Measurements from ENCODE around the gene FAM111A. TPM values are rescaled to one million over a fixed set of nuclear protein-coding genes. Genes with fewer than 3 reads are reported as not detected.

Gene FAM111A
- total RNA-seq, 1 experiment from 2014 or later = 49.2 TPM

DNA sequence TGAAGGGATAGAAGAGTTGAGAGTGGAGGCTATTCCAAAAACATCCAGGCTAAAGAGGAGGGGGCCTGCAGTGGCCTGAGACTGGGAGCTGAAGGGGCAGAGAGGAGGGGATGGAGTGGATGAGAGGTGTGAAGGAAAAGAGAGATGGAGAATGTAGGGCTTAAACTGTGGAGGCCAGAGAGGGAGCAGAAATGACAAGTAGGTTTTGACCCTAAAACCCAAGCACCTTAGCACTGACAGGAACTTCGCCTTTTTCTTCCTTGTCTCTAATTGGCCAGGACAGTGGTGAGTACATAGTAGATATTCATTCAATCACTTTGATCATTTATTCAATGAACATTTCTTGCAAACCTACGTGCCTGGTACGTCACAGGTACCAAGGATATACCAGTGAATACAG, 28.3 kb upstream of the FAM111A start:
- Histone ChIP-seq H3K36me3 (ENCODE audit: low read depth, low read length) (peaks cover 92% of the 10 kb centered on the region), H3K9me2 (replicated peaks; ENCODE audit: low read length) (no peaks in the 10 kb centered on the region), H3K27ac (ENCODE audit: low read length) (no peak overlapping the region), H3K4me3 (ENCODE audit: low read length) (no peak overlapping the region), H2AFZ (ENCODE audit: low read length) (no peak overlapping the region), H3K9me3 (ENCODE audit: low read length) (peaks cover 15% of the 10 kb centered on the region; the same call in 1 of the 2 replicates), H3K79me2 (ENCODE audit: low read length) (no peaks in the 10 kb centered on the region), H3K9ac (ENCODE audit: low read length) (no peak overlapping the region), H3F3A (ENCODE audit: low read length, unreplicated experiment) (no peaks in the 10 kb centered on the region), H3K27me3 (ENCODE audit: low read length) (no peaks in the 10 kb centered on the region), H3K4me1 (ENCODE audit: insufficient read depth, low read length) (0 out of 2 replicates have a peak, but pooled peaks cover under 1% of the 10 kb centered on the region), H4K20me1 (ENCODE audit: low read length) (no peaks in the 10 kb centered on the region), H3K4me2 (ENCODE audit: low read length) (no peak overlapping the region)
- ATAC-seq (no peak), DNase-seq (no peak)
- ChIA-PET CTCF (no interaction called here), POLR2A (ENCODE audit: unreplicated experiment) (no interaction called here)
- no peak for TF ChIP-seq EZH2 (IDR thresholded peaks at IDR 0.05; ENCODE audit: low read length, unreplicated experiment)
- TF ChIP-seq, protein P1, sequence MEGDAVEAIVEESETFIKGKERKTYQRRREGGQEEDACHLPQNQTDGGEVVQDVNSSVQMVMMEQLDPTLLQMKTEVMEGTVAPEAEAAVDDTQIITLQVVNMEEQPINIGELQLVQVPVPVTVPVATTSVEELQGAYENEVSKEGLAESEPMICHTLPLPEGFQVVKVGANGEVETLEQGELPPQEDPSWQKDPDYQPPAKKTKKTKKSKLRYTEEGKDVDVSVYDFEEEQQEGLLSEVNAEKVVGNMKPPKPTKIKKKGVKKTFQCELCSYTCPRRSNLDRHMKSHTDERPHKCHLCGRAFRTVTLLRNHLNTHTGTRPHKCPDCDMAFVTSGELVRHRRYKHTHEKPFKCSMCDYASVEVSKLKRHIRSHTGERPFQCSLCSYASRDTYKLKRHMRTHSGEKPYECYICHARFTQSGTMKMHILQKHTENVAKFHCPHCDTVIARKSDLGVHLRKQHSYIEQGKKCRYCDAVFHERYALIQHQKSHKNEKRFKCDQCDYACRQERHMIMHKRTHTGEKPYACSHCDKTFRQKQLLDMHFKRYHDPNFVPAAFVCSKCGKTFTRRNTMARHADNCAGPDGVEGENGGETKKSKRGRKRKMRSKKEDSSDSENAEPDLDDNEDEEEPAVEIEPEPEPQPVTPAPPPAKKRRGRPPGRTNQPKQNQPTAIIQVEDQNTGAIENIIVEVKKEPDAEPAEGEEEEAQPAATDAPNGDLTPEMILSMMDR (conservative IDR thresholded peaks at IDR 0.05; ENCODE audit: low read depth, low read length) = no peak
- TF ChIP-seq EZH2phosphoT487 (IDR thresholded peaks at IDR 0.05; ENCODE audit: borderline replicate concordance, low read length) = no peak
- intact Hi-C loops (cut with micrococcal nuclease) = no loop called here
- no TSS peak for BruUV-seq (replicated peaks)

DNA sequence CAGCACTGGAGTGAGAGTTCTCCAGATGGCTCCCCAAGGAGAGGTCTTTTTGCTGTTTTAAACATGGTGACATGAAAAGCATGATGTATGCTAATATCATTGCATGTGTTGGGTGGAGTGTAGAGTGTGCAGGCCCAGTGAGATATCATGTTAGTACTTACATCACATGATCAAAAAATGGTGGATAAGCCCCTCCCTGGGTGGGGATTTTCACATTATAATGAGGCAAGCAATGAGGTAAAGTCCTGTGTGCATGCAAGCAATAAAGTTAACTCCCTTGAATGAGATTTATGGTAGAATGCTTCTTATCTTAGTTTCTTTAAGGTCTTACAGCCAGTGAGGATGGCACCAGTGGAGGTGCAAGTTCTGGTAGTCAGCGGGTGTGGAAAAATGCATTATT, 27.1 kb upstream of the FAM111A start:
- POLR2A ChIA-PET (ENCODE audit: unreplicated experiment) = no interaction called here
- peaks cover 84% of the 10 kb centered on the region for H3K36me3 ChIP-seq (ENCODE audit: low read depth, low read length)

DNA sequence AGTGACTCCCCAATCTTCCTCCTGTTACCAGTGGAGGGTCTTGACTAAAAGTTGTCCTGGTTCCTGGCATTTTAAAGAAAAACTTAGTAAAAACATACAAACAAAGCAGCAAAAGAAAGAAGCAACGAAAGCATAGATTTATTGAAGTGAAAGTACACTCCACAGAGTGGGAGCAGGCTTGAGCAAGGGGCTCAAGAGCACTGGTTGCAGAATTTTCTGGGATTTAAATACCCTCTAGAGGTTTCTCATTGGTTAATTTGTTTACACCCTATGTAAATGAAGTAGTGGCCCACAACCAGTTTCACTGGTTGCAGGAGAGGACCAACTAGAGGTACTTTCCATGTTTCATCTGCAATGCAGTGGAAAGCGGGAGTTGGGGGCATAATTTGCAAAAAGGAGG, 24.9 kb upstream of the FAM111A start:
- ChIA-PET CTCF (no interaction called here), POLR2A (ENCODE audit: unreplicated experiment) (no interaction called here)
- no peak overlapping the region for H2AFZ ChIP-seq (ENCODE audit: low read length)
- peaks cover 74% of the 10 kb centered on the region for H3K36me3 ChIP-seq (ENCODE audit: low read depth, low read length)
- H3K27ac ChIP-seq (ENCODE audit: low read length) = no peak overlapping the region
- no peaks in the 10 kb centered on the region for H3K4me1 ChIP-seq (ENCODE audit: insufficient read depth, low read length)
- H3K27me3 ChIP-seq (ENCODE audit: low read length) = no peaks in the 10 kb centered on the region
- no peak overlapping the region for H3K4me2 ChIP-seq (ENCODE audit: low read length)
- intact Hi-C loops (cut with micrococcal nuclease) = no loop called here
- TF ChIP-seq EZH2phosphoT487 (IDR thresholded peaks at IDR 0.05; ENCODE audit: borderline replicate concordance, low read length) (no peak), EZH2 (IDR thresholded peaks at IDR 0.05; ENCODE audit: low read length, unreplicated experiment) (no peak)
- TF ChIP-seq, protein P1 (conservative IDR thresholded peaks at IDR 0.05; ENCODE audit: low read depth, low read length) = no peak
- no peak overlapping the region for H3K9ac ChIP-seq (ENCODE audit: low read length)
- peaks cover 15% of the 10 kb centered on the region; the same call in 1 of the 2 replicates for H3K9me3 ChIP-seq (ENCODE audit: low read length)
- no peak overlapping the region for H3K4me3 ChIP-seq (ENCODE audit: low read length)
- H3K9me2 ChIP-seq (replicated peaks; ENCODE audit: low read length) = no peaks in the 10 kb centered on the region
- no peak for ATAC-seq
- H4K20me1 ChIP-seq (ENCODE audit: low read length) = no peaks in the 10 kb centered on the region
- no peaks in the 10 kb centered on the region for H3F3A ChIP-seq (ENCODE audit: low read length, unreplicated experiment)
- no peaks in the 10 kb centered on the region for H3K79me2 ChIP-seq (ENCODE audit: low read length)
- DNase-seq = no peak
- BruUV-seq (replicated peaks) = no TSS peak

More for the DNA sequence above, 27.1 kb upstream of the FAM111A start:
- Histone ChIP-seq H3K27me3 (ENCODE audit: low read length) (no peaks in the 10 kb centered on the region), H3K9ac (ENCODE audit: low read length) (no peak overlapping the region), H4K20me1 (ENCODE audit: low read length) (no peaks in the 10 kb centered on the region), H2AFZ (ENCODE audit: low read length) (no peak overlapping the region), H3K9me3 (ENCODE audit: low read length) (peaks cover 15% of the 10 kb centered on the region; the same call in 1 of the 2 replicates), H3F3A (ENCODE audit: low read length, unreplicated experiment) (no peaks in the 10 kb centered on the region), H3K9me2 (replicated peaks; ENCODE audit: low read length) (no peaks in the 10 kb centered on the region), H3K4me3 (ENCODE audit: low read length) (no peak overlapping the region), H3K79me2 (ENCODE audit: low read length) (no peaks in the 10 kb centered on the region), H3K4me2 (ENCODE audit: low read length) (no peak overlapping the region), H3K27ac (ENCODE audit: low read length) (no peak overlapping the region), H3K4me1 (ENCODE audit: insufficient read depth, low read length) (no peaks in the 10 kb centered on the region)
- BruUV-seq (replicated peaks) = no TSS peak
- DNase-seq = no peak
- CTCF ChIA-PET = no interaction called here
- ATAC-seq = no peak
- TF ChIP-seq, protein P1 (conservative IDR thresholded peaks at IDR 0.05; ENCODE audit: low read depth, low read length) = no peak
- TF ChIP-seq EZH2 (IDR thresholded peaks at IDR 0.05; ENCODE audit: low read length, unreplicated experiment) (no peak), EZH2phosphoT487 (IDR thresholded peaks at IDR 0.05; ENCODE audit: borderline replicate concordance, low read length) (no peak)
- intact Hi-C loops (cut with micrococcal nuclease) = no loop called here

Measured in PC-3 (cell line).